Calu3 (cell line): ENCODE data around the gene GRAP2. TPM values are rescaled to one million over a fixed set of nuclear protein-coding genes. Genes with fewer than 3 reads are reported as not detected.

ENCODE experiments used
- BruUV-seq: library from RNA; stranded (reverse); fragments of 400-500 nt; replicated peaks from 2 replicates; lab custom pipeline; 2021; lab: Mats Ljungman, UMichigan
- CTCF ChIA-PET: fragments of 300-600 bp; sonication (Branson Sonifier 250); formaldehyde crosslinking; loops from one replicate; lab custom pipeline; 2022; ENCODE audit warnings: antibody characterized with exemption; lab: Charles Lee
- DNase-seq: peaks from one replicate; pipeline ENCODE4 v3.0.0; 2022
- H3K27ac Mint-ChIP-seq: one replicate; pipeline ENCODE4 v1.8.0; 2022; ENCODE audit warnings: mixed read lengths; ENCODE audit not compliant: unreplicated experiment
- H3K27me3 Mint-ChIP-seq: one replicate; pipeline ENCODE4 v1.8.0; 2022; ENCODE audit warnings: mixed read lengths; ENCODE audit not compliant: unreplicated experiment
- H3K36me3 Mint-ChIP-seq: one replicate; pipeline ENCODE4 v1.8.0; 2022; ENCODE audit warnings: mild to moderate bottlenecking, moderate library complexity, mixed read lengths; ENCODE audit not compliant: insufficient read depth, unreplicated experiment
- H3K4me1 Mint-ChIP-seq: one replicate; pipeline ENCODE4 v1.8.0; 2022; ENCODE audit warnings: mild to moderate bottlenecking, low read depth, mixed read lengths; ENCODE audit not compliant: unreplicated experiment
- H3K4me3 Mint-ChIP-seq: one replicate; pipeline ENCODE4 v1.8.0; 2022; ENCODE audit warnings: mild to moderate bottlenecking, low read depth, moderate library complexity, mixed read lengths; ENCODE audit not compliant: unreplicated experiment
- H3K9me3 Mint-ChIP-seq: one replicate; pipeline ENCODE4 v1.8.0; 2022; ENCODE audit warnings: low read depth, mixed read lengths; ENCODE audit not compliant: unreplicated experiment
- intact Hi-C: fragments of 100-400 bp; cut with micrococcal nuclease; formaldehyde crosslinking; loops from one replicate; pipeline ENCODE4 v1.10.0; 2022; ENCODE audit not compliant: unreplicated experiment
- total RNA-seq: library from RNA; stranded (reverse); gene quantifications from 2 replicates; pipeline ENCODE4 v1.2.3, GENCODE V29; 2022
- TF ChIP-seq, protein P1 (sequence below): fragments of 200-600 bp; IDR thresholded peaks from one replicate; pipeline ENCODE4 v1.8.0; 2022; ENCODE audit warnings: antibody characterized with exemption; ENCODE audit not compliant: unreplicated experiment

GRAP2 gene
- total RNA-seq, 1 experiment from 2014 or later = not detected

DNA sequence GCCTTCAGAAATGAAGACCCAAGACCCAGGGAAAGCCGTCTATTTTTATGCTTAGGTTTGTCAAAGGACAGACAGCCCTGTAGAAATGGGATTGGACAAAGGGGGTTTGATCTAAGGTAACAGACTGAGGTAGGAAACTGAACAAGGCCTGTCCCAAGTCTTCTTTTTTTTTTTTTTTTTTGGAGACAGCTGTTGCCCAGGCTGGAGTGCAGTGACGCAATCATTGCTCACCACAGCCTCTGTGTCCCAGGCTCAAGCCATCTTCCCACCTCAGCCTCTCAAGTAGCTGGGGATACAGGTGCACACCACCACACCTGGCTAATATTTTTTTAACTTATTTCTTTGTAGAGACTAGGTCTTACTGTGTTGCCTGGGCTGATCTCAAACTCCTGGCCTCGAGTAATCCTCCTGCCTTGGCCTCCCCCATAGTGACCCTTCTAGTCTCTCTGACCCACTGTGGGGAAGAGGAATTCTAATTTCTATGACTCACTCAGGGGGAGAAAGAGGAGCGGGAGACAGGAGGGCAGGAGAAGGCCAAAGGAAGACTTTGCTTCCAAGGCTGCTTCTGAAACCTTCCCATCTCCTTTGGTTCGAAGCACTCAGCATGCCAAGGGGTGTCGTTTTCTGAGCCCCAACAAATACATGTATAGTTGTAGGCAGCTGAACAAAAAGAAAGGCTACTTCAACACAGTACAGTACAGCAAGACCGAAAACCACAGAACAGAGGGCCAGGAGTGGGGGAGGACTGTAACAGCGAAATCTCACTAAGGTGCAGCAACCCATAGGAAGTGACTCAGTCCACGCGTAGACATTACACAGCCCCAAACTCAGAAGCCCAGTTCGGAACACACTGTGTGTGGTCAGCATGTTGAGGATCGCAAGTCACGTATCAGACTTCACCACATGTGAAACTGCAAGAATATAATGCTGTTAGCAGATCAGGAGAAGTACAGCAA is 60.2 kb downstream of the GRAP2 start:
- Mint-ChIP-seq H3K9me3 (no peaks in the 10 kb centered on the region), H3K4me1 (peaks cover 12% of the 10 kb centered on the region), H3K4me3 (no peak overlapping the region), H3K27ac (no peak overlapping the region), H3K36me3 (peaks cover 5% of the 10 kb centered on the region), H3K27me3 (peaks cover 55% of the 10 kb centered on the region)
- no peak for DNase-seq
- CTCF ChIA-PET = interaction anchor here (0.7 kb wide), 1 partner anchor 10 kb away, joined by 3 read pairs; no protein-coding TSS in a partner anchor
- BruUV-seq = no TSS peak
- intact Hi-C loops = no loop called here
- TF ChIP-seq, protein P1, sequence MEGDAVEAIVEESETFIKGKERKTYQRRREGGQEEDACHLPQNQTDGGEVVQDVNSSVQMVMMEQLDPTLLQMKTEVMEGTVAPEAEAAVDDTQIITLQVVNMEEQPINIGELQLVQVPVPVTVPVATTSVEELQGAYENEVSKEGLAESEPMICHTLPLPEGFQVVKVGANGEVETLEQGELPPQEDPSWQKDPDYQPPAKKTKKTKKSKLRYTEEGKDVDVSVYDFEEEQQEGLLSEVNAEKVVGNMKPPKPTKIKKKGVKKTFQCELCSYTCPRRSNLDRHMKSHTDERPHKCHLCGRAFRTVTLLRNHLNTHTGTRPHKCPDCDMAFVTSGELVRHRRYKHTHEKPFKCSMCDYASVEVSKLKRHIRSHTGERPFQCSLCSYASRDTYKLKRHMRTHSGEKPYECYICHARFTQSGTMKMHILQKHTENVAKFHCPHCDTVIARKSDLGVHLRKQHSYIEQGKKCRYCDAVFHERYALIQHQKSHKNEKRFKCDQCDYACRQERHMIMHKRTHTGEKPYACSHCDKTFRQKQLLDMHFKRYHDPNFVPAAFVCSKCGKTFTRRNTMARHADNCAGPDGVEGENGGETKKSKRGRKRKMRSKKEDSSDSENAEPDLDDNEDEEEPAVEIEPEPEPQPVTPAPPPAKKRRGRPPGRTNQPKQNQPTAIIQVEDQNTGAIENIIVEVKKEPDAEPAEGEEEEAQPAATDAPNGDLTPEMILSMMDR = no peak

DNA sequence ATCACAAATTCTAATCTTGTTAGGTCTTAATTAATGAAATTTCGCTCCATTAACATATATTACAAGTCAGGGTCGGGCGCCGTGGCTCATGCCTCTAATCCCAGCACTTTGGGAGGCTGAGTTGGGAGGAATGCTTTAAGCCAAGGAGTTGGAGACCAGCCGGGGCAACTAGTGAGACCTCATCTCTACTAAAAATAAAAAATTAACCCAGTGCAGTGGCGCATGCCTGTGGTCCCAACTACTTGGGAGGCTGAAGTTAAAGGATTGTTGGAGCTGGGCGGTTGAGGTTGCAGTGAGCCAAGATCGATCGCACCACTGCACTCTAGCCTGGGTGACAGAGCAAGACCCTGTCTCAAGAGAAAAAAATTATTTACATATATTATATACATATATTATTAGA is 61.2 kb downstream of the GRAP2 start:
- CTCF ChIA-PET = no interaction called here
- Mint-ChIP-seq H3K36me3 (peaks cover 5% of the 10 kb centered on the region), H3K27ac (no peak overlapping the region), H3K4me1 (peaks cover 19% of the 10 kb centered on the region), H3K27me3 (peaks cover 62% of the 10 kb centered on the region), H3K9me3 (no peaks in the 10 kb centered on the region), H3K4me3 (no peak overlapping the region)
- intact Hi-C loops = no loop called here
- TF ChIP-seq, protein P1 = no peak
- no peak for DNase-seq
- no TSS peak for BruUV-seq

DNA sequence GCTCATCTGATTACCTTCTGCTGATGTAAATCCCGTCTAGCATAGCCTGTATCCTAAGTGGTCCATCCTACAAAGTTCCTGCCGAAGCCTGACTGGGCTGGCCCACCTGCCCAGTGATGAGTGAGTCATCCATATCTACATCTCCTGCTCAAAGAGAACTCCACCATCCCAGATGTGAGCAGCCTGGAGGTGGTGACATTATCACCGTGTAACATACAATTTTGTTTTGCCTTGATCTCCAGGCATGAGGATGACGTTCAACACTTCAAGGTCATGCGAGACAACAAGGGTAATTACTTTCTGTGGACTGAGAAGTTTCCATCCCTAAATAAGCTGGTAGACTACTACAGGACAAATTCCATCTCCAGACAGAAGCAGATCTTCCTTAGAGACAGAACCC is 64.9 kb downstream of the GRAP2 start:
- intact Hi-C loops = no loop called here
- peaks cover 13% of the 10 kb centered on the region for H3K4me1 Mint-ChIP-seq
- no peak overlapping the region for H3K4me3 Mint-ChIP-seq
- peaks cover 59% of the 10 kb centered on the region for H3K27me3 Mint-ChIP-seq
- no peaks in the 10 kb centered on the region for H3K9me3 Mint-ChIP-seq
- no TSS peak for BruUV-seq
- no peak for DNase-seq
- H3K36me3 Mint-ChIP-seq = no peaks in the 10 kb centered on the region
- H3K27ac Mint-ChIP-seq = no peak overlapping the region
- TF ChIP-seq, protein P1 = no peak
- CTCF ChIA-PET = no interaction called here

DNA sequence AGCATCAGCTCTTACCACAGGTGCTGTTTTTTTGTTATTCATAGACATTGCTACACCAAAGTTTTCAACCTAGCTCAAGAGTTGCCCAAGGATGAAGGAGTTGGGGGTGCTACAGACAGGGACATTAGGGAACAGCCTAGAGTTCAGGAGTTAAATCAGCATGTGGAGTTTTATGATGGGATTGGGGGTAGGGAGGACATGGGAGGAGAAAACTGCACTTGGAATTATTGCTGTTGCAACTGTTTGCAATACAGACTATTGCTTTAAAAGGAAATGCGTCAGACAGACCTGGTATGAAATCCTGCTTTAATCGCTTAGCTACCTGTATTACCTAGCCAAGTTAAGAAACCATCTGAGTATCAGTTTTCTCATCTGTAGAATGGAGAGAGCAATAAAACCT is 65.6 kb downstream of the GRAP2 start:
- Mint-ChIP-seq H3K36me3 (no peaks in the 10 kb centered on the region), H3K27me3 (peaks cover 56% of the 10 kb centered on the region), H3K27ac (no peak overlapping the region), H3K9me3 (no peaks in the 10 kb centered on the region), H3K4me3 (no peak overlapping the region), H3K4me1 (peaks cover 13% of the 10 kb centered on the region)
- CTCF ChIA-PET = interaction anchor here (1.0 kb wide), 1 partner anchor 24 kb away, joined by 3 read pairs; no protein-coding TSS in a partner anchor
- intact Hi-C loops = no loop called here
- TF ChIP-seq, protein P1 = no peak
- no peak for DNase-seq
- no TSS peak for BruUV-seq
